ENCODE measurements around the gene SPEN.

Gene SPEN

GRCh38 chr1:15988856-15989736 is 141.6 kb downstream of the SPEN start:
- H4K20me1 ChIP-seq (ENCODE audit: insufficient read depth, low read length, poor library complexity, severe bottlenecking) = no peaks in the 10 kb centered on the region
- H3F3A ChIP-seq (ENCODE audit: low read depth) = no peaks in the 10 kb centered on the region
- no peak overlapping the region for H3K4me3 ChIP-seq (ENCODE audit: low read length, poor library complexity, severe bottlenecking)
- no peaks in the 10 kb centered on the region for H3K79me2 ChIP-seq (ENCODE audit: insufficient read depth, low read length)
- no peaks in the 10 kb centered on the region for H3K9me2 ChIP-seq (replicated peaks; ENCODE audit: low read depth, low read length)
- no peaks in the 10 kb centered on the region for H3K4me1 ChIP-seq (ENCODE audit: insufficient read depth, low read length, poor library complexity, severe bottlenecking)
- TF ChIP-seq CTCF (conservative IDR thresholded peaks at IDR 0.05; ENCODE audit: low read length) (no peak), EZH2phosphoT487 (IDR thresholded peaks at IDR 0.05; ENCODE audit: borderline replicate concordance) (no peak)
- no peaks in the 10 kb centered on the region for H3K9me3 ChIP-seq (ENCODE audit: insufficient read depth, low read depth, low read length)
- no peaks in the 10 kb centered on the region for H3K27me3 ChIP-seq (ENCODE audit: insufficient read depth, low read length, poor library complexity, severe bottlenecking)
- no peaks in the 10 kb centered on the region for H3K36me3 ChIP-seq (ENCODE audit: insufficient read depth, low read length)
- H3K4me2 ChIP-seq (ENCODE audit: low read depth, low read length, poor library complexity, severe bottlenecking) = no peak overlapping the region
- H2AFZ ChIP-seq (ENCODE audit: low read length) = no peak overlapping the region
- no peak overlapping the region for H3K9ac ChIP-seq (ENCODE audit: low read depth, low read length, poor library complexity, severe bottlenecking)

GRCh38 chr1:15989776-15990175 is 142.3 kb downstream of the SPEN start:
- H3K9me2 ChIP-seq (replicated peaks; ENCODE audit: low read depth, low read length) = no peaks in the 10 kb centered on the region
- H3F3A ChIP-seq (ENCODE audit: low read depth) = no peaks in the 10 kb centered on the region
- no peak for TF ChIP-seq EZH2phosphoT487 (IDR thresholded peaks at IDR 0.05; ENCODE audit: borderline replicate concordance)
- TF ChIP-seq CTCF (conservative IDR thresholded peaks at IDR 0.05; ENCODE audit: low read length) = no peak
- no peak overlapping the region for H2AFZ ChIP-seq (ENCODE audit: low read length)
- H3K4me1 ChIP-seq (ENCODE audit: insufficient read depth, low read length, poor library complexity, severe bottlenecking) = no peaks in the 10 kb centered on the region
- no peaks in the 10 kb centered on the region for H3K27me3 ChIP-seq (ENCODE audit: insufficient read depth, low read length, poor library complexity, severe bottlenecking)
- no peak overlapping the region for H3K9ac ChIP-seq (ENCODE audit: low read depth, low read length, poor library complexity, severe bottlenecking)
- H3K4me3 ChIP-seq (ENCODE audit: low read length, poor library complexity, severe bottlenecking) = no peak overlapping the region
- no peaks in the 10 kb centered on the region for H3K9me3 ChIP-seq (ENCODE audit: insufficient read depth, low read depth, low read length)
- H3K36me3 ChIP-seq (ENCODE audit: insufficient read depth, low read length) = no peaks in the 10 kb centered on the region
- H3K79me2 ChIP-seq (ENCODE audit: insufficient read depth, low read length) = no peaks in the 10 kb centered on the region
- no peaks in the 10 kb centered on the region for H4K20me1 ChIP-seq (ENCODE audit: insufficient read depth, low read length, poor library complexity, severe bottlenecking)
- no peak overlapping the region for H3K4me2 ChIP-seq (ENCODE audit: low read depth, low read length, poor library complexity, severe bottlenecking)
